Activated CD4-positive, alpha-beta T cell treated with anti-CD3 and anti-CD28 coated beads, Interleukin-2, amount 50 U/mL, for 16 hours (primary cell): ENCODE data around the gene TBCK.

Source experiments
- DNase-seq: peaks from one replicate; pipeline ENCODE4 v3.0.0-alpha.2; 2020

TBCK gene

GRCh38 chr4:106109929-106110328 is 206.1 kb downstream of the TBCK start:
- DNase-seq, result no peak

GRCh38 chr4:106105697-106106096 is 210.3 kb downstream of the TBCK start:
- DNase-seq, result no peak

DNA sequence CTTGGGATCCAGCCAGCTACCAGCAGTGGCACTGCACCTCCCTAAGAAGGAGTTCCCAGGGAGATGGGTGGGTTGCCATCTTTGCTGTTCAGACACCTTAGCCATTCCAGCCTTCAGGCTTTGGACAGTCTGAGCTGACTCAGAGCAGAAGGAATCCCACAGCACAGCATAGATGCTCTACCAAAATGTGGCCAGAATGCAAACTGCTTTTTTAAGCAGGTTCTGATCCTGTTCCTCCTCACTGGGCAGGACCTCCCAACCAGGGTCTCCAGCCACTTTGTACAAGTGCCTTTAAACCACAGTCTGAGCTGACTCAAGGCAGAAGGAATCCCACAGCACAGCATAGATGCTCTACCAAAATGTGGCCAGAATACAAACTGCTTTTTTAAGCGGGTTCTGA is 211.7 kb downstream of the TBCK start:
- DNase-seq, result no peak

DNA sequence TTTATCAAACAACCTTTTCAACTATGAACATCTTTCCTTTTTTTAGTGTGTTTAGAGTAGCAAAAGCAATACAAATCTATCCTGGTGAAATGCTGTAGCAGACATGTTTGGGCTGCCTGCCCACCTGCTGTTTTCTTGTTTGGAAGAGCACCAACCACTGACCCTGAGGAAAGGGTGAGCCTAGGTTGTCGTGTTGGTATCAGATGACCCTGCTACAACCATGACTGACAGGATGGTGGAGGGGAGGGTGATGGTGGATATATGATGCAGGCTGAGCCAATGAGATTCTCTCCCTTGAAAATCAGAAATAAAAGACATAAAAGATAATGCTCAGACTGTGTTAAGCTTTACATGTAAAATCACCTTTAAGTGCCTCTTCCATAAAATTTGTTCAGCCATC is 219.6 kb downstream of the TBCK start:
- DNase-seq, result no peak

- DNase-seq, result no peak
Measured at GRCh38 chr4:106095408-106095807, 220.6 kb downstream of the TBCK start.

- DNase-seq, result no peak
Measured at GRCh38 chr4:106092361-106093040, 223.5 kb downstream of the TBCK start.

GRCh38 chr4:106090826-106091225 is 225.2 kb downstream of the TBCK start:
- DNase-seq, result no peak

- no peak for DNase-seq
Measured at GRCh38 chr4:106083065-106083464, 232.9 kb downstream of the TBCK start.

DNA sequence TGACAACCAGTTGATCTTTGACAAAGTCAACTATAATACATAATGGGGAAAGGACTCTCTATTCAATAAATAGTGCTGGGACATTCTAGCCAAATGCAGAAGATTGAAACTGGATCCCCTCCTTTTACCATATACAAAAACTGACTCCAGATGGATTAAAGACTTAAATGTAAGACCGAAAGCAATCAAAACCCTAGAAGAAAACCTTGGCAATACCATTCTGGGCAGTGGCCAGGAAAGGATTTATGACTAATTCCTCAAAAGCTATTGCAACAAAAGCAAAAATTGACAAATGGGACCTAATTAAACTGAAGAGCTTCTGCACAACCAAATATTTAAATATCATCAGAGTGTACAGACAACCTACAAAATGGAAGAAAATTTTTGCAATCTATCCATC is 235.6 kb downstream of the TBCK start:
- DNase-seq, result no peak

DNA sequence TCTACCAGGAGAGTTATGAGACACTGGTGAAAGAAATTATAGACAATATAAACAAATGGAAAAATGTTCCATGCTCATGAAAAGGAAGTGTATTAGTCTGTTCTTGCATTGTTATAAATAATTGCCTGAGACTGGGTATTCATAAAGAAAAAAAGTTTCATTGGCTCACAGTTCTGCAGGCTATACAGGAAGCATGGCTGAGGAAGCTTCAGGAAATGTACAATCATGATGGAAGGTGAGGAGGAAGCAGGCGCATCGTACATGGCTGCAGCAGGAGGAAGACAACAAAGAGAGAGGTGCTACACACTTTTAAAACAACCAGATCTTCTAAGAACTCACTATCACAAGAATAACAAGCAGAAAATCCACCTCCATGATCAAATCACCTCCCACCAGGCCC is 236.4 kb downstream of the TBCK start:
- no peak for DNase-seq

DNA sequence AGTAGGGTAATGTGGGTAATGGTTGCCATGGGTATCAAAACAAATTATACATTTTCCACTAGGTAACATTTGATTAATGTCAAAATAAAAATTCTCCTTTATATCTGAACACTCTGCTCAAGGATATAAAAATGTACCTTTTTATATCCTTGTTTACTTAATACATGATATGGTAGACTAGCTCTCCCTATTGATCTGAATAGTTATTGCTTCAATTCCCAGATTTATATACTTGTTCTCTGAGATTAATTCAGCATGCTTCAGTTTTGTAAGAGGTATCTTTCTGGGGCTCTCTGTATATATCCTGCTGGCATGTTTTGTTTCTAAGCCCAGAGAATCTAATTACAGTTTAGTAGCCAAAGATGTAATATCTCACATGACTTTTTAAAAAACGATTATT is 251.0 kb downstream of the TBCK start:
- no peak for DNase-seq

DNA sequence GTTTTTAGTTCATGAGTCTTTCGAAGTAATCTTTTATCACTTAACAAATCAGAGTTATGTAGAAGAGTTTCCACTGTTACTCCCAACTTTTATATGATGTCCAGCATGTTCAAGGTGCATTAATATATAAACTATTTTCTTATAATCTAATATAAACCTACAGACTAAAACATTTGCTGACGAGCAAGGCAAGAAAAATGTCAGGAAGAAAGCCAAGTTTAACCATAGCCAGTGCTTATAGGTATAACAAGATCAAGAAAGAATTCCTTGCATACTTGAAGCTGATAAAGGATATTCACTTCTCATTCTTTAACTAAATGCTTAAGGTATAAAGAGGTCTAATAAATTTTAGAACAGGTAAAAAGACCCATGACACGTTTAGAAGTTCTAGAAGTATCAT is 253.0 kb downstream of the TBCK start:
- no peak for DNase-seq

GRCh38 chr4:106062452-106062875 is 253.5 kb downstream of the TBCK start:
- no peak for DNase-seq

GRCh38 chr4:106058921-106059320 is 257.1 kb downstream of the TBCK start:
- no peak for DNase-seq

- no peak for DNase-seq
Measured at GRCh38 chr4:106056914-106057313, 259.1 kb downstream of the TBCK start.

GRCh38 chr4:106051514-106051913 is 264.5 kb downstream of the TBCK start:
- DNase-seq, result no peak

DNA sequence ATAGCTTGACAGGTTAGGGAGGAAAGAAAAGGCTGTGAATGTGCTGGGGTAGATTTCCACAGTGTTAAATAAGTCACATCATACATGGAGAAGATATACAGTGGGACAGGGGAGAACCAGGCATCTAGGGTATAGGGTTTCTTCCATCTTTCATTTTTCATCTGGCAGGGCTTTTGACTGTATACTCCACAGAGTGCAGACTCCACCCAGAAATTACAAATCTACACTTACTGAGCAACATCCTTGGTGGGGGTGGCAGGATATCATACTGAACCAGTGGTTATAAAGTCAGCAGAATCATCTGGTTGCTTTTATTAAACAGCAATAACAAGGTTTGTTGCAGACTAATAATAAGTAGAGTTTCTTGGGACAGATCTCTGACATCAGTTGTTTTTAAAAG is 266.5 kb downstream of the TBCK start:
- DNase-seq, result no peak

DNA sequence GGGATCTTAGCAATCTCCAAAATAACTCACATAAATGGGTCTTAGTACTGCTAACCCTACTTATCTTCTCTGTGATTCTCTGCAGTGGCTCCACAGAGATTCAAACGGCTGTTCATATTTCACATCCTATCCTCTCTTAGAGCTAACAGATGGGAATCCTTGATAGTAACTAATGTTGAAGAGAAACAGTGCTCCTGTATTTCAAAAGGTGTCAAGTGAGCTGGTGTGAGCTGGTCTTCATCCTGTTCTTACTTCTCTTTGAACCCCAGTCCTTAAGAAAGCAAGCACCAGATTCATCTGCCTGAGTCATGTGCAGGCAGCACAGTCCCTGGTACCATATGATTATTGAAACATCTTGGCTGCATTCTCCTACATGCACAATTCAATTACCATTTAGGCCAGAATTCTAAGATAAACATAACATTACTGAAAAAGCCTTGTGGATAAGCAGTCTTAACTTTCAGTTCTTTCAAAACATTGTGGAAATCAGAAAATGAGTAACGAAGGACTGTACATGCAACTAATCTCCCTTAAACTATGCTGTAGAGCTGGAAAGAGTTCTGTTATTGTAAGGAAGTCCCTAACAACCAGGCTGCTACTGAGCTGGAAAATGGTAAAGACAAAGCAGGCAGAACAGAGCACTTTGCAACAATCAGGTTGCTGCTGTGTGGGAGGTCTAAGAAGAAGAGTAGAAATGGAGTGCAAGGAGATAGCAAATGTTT is 267.6 kb downstream of the TBCK start:
- no peak for DNase-seq

DNA sequence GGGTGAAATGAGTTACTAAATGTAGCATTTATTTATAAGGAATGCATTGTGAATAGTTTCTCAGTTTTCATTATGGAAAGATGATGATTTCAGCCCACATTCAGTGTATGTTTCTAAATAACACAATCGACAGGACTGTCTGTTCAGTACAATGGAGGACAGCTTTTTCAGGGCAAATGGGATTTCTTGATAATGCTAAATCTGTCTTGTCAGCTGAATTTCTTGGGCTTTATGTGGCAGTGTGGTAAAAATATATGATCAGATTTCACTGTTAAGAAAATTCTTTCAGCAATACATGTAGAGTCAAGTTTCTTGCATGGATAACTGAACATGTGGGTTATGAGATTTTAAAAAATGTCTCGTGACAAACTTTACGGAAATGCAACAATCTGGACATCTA is 269.9 kb downstream of the TBCK start:
- DNase-seq, result no peak

GRCh38 chr4:106041294-106042002 is 274.6 kb downstream of the TBCK start:
- DNase-seq, result no peak

GRCh38 chr4:106039796-106040195 is 276.2 kb downstream of the TBCK start:
- no peak for DNase-seq

GRCh38 chr4:106038908-106039307 is 277.1 kb downstream of the TBCK start:
- no peak for DNase-seq

GRCh38 chr4:106038012-106038411 is 278.0 kb downstream of the TBCK start:
- no peak for DNase-seq

GRCh38 chr4:106036848-106037247 is 279.2 kb downstream of the TBCK start:
- DNase-seq, result no peak
